ENCODE measurements around the gene FARSA.
"Not testable (repeated sequence)": the region's sequence is repeated elsewhere in the genome, so short reads cannot be mapped to it uniquely, and the experiment has no call there.

The FARSA gene

GRCh38 chr19:12937093-12937926, 3.8 kb upstream of the FARSA start:
- no peak for DNase-seq

GRCh38 chr19:12936582-12936981, 3.1 kb upstream of the FARSA start:
- no peak for DNase-seq

GRCh38 chr19:12935071-12935470, 1.6 kb upstream of the FARSA start:
- no peak for DNase-seq

- DNase-seq, result no peak
Measured at GRCh38 chr19:12932392-12933286, 872 bp downstream of the FARSA start.

- DNase-seq, result no peak
Measured at GRCh38 chr19:12930002-12930645, 3.4 kb downstream of the FARSA start.

- peak; percentile 22 for DNase-seq
Measured at GRCh38 chr19:12924621-12925310, 8.7 kb downstream of the FARSA start.

- DNase-seq, result no peak
Measured at GRCh38 chr19:12922959-12923358, 10.6 kb downstream of the FARSA start.

- DNase-seq, result peak; percentile 8
Measured at GRCh38 chr19:12921047-12921446, 12.5 kb downstream of the FARSA start.

- peak; percentile 33 for DNase-seq
Measured at GRCh38 chr19:12918253-12918652, 15.3 kb downstream of the FARSA start.

- not testable (repeated sequence) for DNase-seq
Measured at GRCh38 chr19:12915860-12916259, 17.7 kb downstream of the FARSA start.

- DNase-seq, result peak; percentile 65
Measured at GRCh38 chr19:12913851-12914690, 19.4 kb downstream of the FARSA start.

- DNase-seq, result peak; percentile 88
Measured at GRCh38 chr19:12913011-12913561, 20.4 kb downstream of the FARSA start.

- DNase-seq, result no peak
Measured at GRCh38 chr19:12912571-12912970, 20.9 kb downstream of the FARSA start.

GRCh38 chr19:12907166-12907565, 26.3 kb downstream of the FARSA start:
- peak; percentile 21 for DNase-seq

- no peak for DNase-seq
Measured at GRCh38 chr19:12899891-12900518, 33.5 kb downstream of the FARSA start.

GRCh38 chr19:12896460-12896859, 37.1 kb downstream of the FARSA start:
- no peak for DNase-seq

GRCh38 chr19:12893582-12893981, 39.9 kb downstream of the FARSA start:
- DNase-seq, result no peak

- DNase-seq, result no peak
Measured at GRCh38 chr19:12891553-12892021, 41.9 kb downstream of the FARSA start.

- peak; percentile 98 for DNase-seq
Measured at GRCh38 chr19:12890787-12891552, 42.5 kb downstream of the FARSA start, which contains the start of gene GCDH. Gene GCDH, plus strand, starts transcription at chr19:12891160. Its CDS starts 145 bp downstream, at chr19:12891305.

GRCh38 chr19:12890299-12890786, 43.2 kb downstream of the FARSA start:
- DNase-seq, result not testable (repeated sequence)

Measured in left hindlimb (tissue), 1 donor.